Spleen (tissue), 11 donors: ENCODE results near the gene RNF111. TPM values are rescaled to one million over a fixed set of nuclear protein-coding genes. Genes with fewer than 3 reads are reported as not detected.

Experiments used
- DNase-seq: peaks from one replicate; pipeline ENCODE4 v3.0.0-alpha.2; 2020
- H3K27ac ChIP-seq, 8 donors: fragments of 200-600 bp; sonication (generic) in 7 of 8; 1 replicate in 4 of 8; 2 replicates in 4 of 8; pipeline versions ENCODE4 v1.5.0 to v1.8.0; 2016 to 2021; ENCODE audit warnings: inconsistent platforms in 4 of 8, mild to moderate bottlenecking in 4 of 8, moderate library complexity in 1 of 8
- H3K27me3 ChIP-seq, 7 donors: fragments of 200-600 bp; sonication (generic) in 6 of 7; replicated peaks in 1 of 7; 1 replicate in 4 of 7; 2 replicates in 3 of 7; pipeline versions ENCODE4 v1.5.0 to v1.8.0; 2016 to 2021; ENCODE audit warnings: inconsistent platforms in 3 of 7, mild to moderate bottlenecking in 1 of 7
- H3K36me3 ChIP-seq, 6 donors: fragments of 200-600 bp; sonication (generic) in 5 of 6; 1 replicate in 4 of 6; 2 replicates in 2 of 6; pipeline versions ENCODE4 v1.5.0 to v1.8.0; 2016 to 2021; ENCODE audit warnings: inconsistent platforms in 2 of 6
- H3K4me1 ChIP-seq, 6 donors: fragments of 200-600 bp; sonication (generic) in 5 of 6; 1 replicate in 3 of 6; 2 replicates in 3 of 6; pipeline versions ENCODE4 v1.5.0 to v1.8.0; 2016 to 2021; ENCODE audit warnings: inconsistent platforms in 3 of 6
- H3K4me3 ChIP-seq, 8 donors: fragments of 200-600 bp; sonication (generic) in 7 of 8; 1 replicate in 4 of 8; 2 replicates in 4 of 8; pipeline versions ENCODE4 v1.5.0 to v1.8.0; 2016 to 2021; ENCODE audit warnings: inconsistent platforms in 4 of 8, mild to moderate bottlenecking in 4 of 8, moderate library complexity in 2 of 8
- H3K9me3 ChIP-seq, 8 donors: fragments of 200-600 bp; sonication (generic) in 7 of 8; 1 replicate in 4 of 8; 2 replicates in 4 of 8; pipeline versions ENCODE4 v1.5.0 to v1.8.0; 2016 to 2021; ENCODE audit warnings: inconsistent platforms in 4 of 8
- POLR2A ChIP-seq, 3 donors: fragments of 450-650 bp; IDR thresholded peaks; one replicate each; pipeline ENCODE4 v1.5.1; 2017; ENCODE audit warnings: antibody characterized with exemption in 3 of 3, mild to moderate bottlenecking in 1 of 3
- POLR2AphosphoS5 ChIP-seq, 3 donors: sonication (generic); formaldehyde crosslinking; IDR thresholded peaks; one replicate each; pipeline ENCODE4 v1.5.1; 2017; ENCODE audit warnings: antibody characterized with exemption in 3 of 3
- WGBS, 5 donors: extraction: QIAGEN DNeasy Blood & Tissue Kit in 3 of 5; methylation state at CpG; one replicate each; pipeline versions ENCODE4 v1.1.5 to v1.1.7; 2013 to 2018; 5-methylcytosine and 5-hydroxymethylcytosine counted together
- intact Hi-C: fragments of 100-400 bp; cut with DNase I; formaldehyde crosslinking; loops from one replicate; pipeline ENCODE4 v1.15.0; 2023; ENCODE audit warnings: low total_unique reads
- polyA plus RNA-seq, 3 donors: library from polyadenylated mRNA; stranded (reverse); fragments of 200-250 nt; gene quantifications; one replicate each; pipeline ENCODE4 v1.2.1, GENCODE V29; 2013
- total RNA-seq, 7 donors: library from RNA; depleted of rRNA in 3 of 7; stranded (reverse); fragments of >200 nt in 3 of 7; fragmentation: NEBNext Ultra II Directional in 4 of 7; extraction: Animal tissue kit (Norgen Biotek cat#: 25700) in 4 of 7; gene quantifications; one replicate each; pipeline versions ENCODE4 v1.1.0 to v1.2.1, GENCODE V29; 2016 to 2021
- TF ChIP-seq, protein P1 (sequence below), 11 experiments: fragments of 200-600 bp in 7 of 11; fragments of 450-650 bp in 4 of 11; sonication (generic) in 4 of 11; IDR thresholded peaks in 8 of 11; conservative IDR thresholded peaks in 3 of 11; 1 replicate in 7 of 11; 2 replicates in 4 of 11; pipeline versions ENCODE4 v1.4.0 to v1.8.0; 2016 to 2021; ENCODE audit warnings: antibody characterized with exemption in 11 of 11, inconsistent platforms in 4 of 11, mild to moderate bottlenecking in 1 of 11
- donor health status: healthy with polysubstance abuse.
- donor health status: DM: no; HTN: no; CAD: no; lungs with moderate emphysema.
- donor health status: DM: no; HTN: no; CAD: no.
- donor health status: Bipolar disorder and iron deficiency.
- donor health status: healthy.
- donor health status: DM: no; HTN: no; CAD: no.
- donor health status: DM: yes; HTN: yes; CAD: no.

Gene RNF111
- total and polyA plus RNA-seq, 10 donors = 10.5 to 68.2 (median 41.1) TPM

DNA sequence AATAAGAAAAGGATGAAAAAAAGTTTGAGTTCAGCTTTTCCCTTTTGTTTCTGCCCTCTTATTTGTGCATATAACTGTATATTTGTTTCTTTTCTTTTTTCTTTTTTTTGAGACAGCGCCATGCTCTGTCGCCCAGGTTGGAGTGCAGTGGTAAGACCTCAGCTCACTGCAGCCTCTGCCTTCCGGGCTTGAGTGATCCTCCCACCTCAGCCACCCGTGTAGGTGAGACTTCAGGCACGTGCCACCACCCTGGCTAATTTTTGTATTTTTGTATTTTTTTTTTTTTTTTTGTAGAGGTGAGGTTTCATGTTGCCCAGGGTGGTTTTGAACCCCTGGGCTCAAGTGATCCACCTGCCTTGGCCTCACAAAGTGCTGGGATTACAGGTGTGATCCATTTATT is 31.4 kb downstream of the RNF111 start:
- Histone ChIP-seq H3K9me3 (no peaks in the 10 kb centered on the region), H3K27ac (no peak overlapping the region), H3K36me3 (peaks cover 0 to 48% (median 2%) of the 10 kb centered on the region in 6 donors), H3K4me1 (peaks cover 0 to 44% (median 8%) of the 10 kb centered on the region in 6 donors), H3K27me3 (no peaks in the 10 kb centered on the region), H3K4me3 (no peak overlapping the region)
- TF ChIP-seq POLR2A (IDR thresholded peaks at IDR 0.05) (no peak), POLR2AphosphoS5 (IDR thresholded peaks at IDR 0.05) (no peak)
- TF ChIP-seq, protein P1, sequence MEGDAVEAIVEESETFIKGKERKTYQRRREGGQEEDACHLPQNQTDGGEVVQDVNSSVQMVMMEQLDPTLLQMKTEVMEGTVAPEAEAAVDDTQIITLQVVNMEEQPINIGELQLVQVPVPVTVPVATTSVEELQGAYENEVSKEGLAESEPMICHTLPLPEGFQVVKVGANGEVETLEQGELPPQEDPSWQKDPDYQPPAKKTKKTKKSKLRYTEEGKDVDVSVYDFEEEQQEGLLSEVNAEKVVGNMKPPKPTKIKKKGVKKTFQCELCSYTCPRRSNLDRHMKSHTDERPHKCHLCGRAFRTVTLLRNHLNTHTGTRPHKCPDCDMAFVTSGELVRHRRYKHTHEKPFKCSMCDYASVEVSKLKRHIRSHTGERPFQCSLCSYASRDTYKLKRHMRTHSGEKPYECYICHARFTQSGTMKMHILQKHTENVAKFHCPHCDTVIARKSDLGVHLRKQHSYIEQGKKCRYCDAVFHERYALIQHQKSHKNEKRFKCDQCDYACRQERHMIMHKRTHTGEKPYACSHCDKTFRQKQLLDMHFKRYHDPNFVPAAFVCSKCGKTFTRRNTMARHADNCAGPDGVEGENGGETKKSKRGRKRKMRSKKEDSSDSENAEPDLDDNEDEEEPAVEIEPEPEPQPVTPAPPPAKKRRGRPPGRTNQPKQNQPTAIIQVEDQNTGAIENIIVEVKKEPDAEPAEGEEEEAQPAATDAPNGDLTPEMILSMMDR (IDR thresholded peaks at IDR 0.05 in 8 of 11, conservative IDR thresholded peaks at IDR 0.05 in 3 of 11) = no peak
- intact Hi-C loops = no loop called here
- DNase-seq = no peak
- WGBS, 5 donors = 64 to 82% (median 77%) methylated on average over 5 of the region's 5 CpGs

DNA sequence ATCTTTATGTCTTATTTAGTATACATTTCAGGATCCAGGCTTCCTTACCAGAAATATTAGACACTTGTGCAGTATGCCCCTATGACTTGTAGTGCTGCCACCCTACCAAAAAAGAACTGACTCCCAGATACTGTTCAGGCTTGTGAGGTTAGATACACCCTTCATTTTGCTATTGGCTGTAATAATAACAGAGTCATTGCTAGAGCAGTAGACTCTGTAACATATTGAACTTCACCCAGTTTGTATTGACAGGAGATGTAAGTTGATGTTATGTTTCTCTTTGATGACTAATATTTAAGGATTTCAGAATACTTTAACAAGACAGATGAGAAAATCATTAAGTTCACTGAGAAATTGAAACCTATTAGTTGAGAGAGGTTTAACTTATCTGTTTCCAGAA is 32.9 kb downstream of the RNF111 start:
- H3K4me1 ChIP-seq = peaks cover 0 to 32% (median 8%) of the 10 kb centered on the region in 6 donors
- H3K27ac ChIP-seq = no peak overlapping the region
- H3K9me3 ChIP-seq = no peaks in the 10 kb centered on the region
- H3K4me3 ChIP-seq = no peak overlapping the region
- no peak for DNase-seq
- no peaks in the 10 kb centered on the region for H3K27me3 ChIP-seq
- peaks cover 0 to 50% (median 2%) of the 10 kb centered on the region in 6 donors for H3K36me3 ChIP-seq
- intact Hi-C loops = no loop called here
- no peak for TF ChIP-seq POLR2A (IDR thresholded peaks at IDR 0.05)
- TF ChIP-seq, protein P1 (IDR thresholded peaks at IDR 0.05 in 8 of 11, conservative IDR thresholded peaks at IDR 0.05 in 3 of 11) = no peak
- no peak for TF ChIP-seq POLR2AphosphoS5 (IDR thresholded peaks at IDR 0.05)

DNA sequence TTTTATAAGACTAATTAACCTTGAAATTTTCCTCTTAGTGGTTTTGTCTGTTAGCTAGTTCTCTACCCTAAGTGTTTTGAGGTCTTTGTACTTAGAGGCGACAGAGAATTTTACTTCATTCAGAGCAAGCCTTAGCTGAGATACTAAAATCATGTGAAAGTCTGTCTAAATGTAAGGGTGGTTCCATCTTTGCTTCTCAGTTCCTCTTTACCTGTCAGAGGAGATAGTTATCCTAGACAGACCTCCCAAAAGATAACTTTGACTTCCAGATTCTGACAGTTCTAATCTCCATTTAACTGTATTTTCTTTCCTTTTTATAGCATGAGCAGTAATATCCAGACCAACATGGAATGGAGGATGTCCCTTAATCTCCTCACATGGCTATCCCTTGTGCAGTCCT is 34.7 kb downstream of the RNF111 start:
- Histone ChIP-seq H3K27ac (no peak overlapping the region), H3K27me3 (no peaks in the 10 kb centered on the region), H3K36me3 (peaks cover 0 to 49% (median 2%) of the 10 kb centered on the region in 6 donors), H3K4me1 (peaks cover 0 to 28% (median 8%) of the 10 kb centered on the region in 6 donors), H3K4me3 (no peak overlapping the region), H3K9me3 (no peaks in the 10 kb centered on the region)
- DNase-seq = no peak
- TF ChIP-seq POLR2A (IDR thresholded peaks at IDR 0.05) (no peak), POLR2AphosphoS5 (IDR thresholded peaks at IDR 0.05) (no peak)
- TF ChIP-seq, protein P1 (IDR thresholded peaks at IDR 0.05 in 8 of 11, conservative IDR thresholded peaks at IDR 0.05 in 3 of 11) = no peak
- 82 to 100% (median 100%) methylated on average over 1 of the region's 1 CpG for WGBS, 5 donors
- intact Hi-C loops = no loop called here

DNA sequence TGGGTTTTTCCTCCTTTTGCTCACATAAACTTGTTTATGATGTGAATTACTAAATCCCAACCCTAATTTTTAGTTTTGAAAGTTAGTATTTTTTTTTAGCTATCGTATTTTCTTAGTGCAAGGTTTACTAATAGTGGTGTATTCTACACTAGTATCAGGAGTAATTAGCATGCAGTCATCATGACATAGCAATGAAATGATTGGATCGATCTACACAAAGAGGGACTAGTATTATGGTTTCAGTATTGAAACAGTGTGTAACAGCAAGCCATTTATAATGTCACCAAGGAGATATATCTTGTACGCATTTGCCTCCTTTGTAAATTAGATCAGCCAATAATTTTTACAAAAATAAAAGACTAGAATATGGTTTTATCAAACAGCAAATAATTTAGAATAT is 38.7 kb downstream of the RNF111 start:
- Histone ChIP-seq H3K27me3 (no peaks in the 10 kb centered on the region), H3K4me3 (no peak overlapping the region), H3K27ac (no peak overlapping the region), H3K36me3 (peaks cover 0 to 48% (median 6%) of the 10 kb centered on the region in 6 donors), H3K4me1 (peaks cover 0 to 16% (median 1%) of the 10 kb centered on the region in 6 donors), H3K9me3 (no peaks in the 10 kb centered on the region)
- intact Hi-C loops = no loop called here
- TF ChIP-seq POLR2AphosphoS5 (IDR thresholded peaks at IDR 0.05) = no peak
- TF ChIP-seq, protein P1 (IDR thresholded peaks at IDR 0.05 in 8 of 11, conservative IDR thresholded peaks at IDR 0.05 in 3 of 11) = no peak
- TF ChIP-seq POLR2A (IDR thresholded peaks at IDR 0.05) = no peak
- DNase-seq = no peak
- 85 to 97% (median 90%) methylated on average over 3 of the region's 3 CpGs for WGBS, 5 donors
